GM19463 (cell line): Measurements from ENCODE around the gene KRTAP10-1.
"Not testable (repeated sequence)": the region's sequence is repeated elsewhere in the genome, so short reads cannot be mapped to it uniquely, and the experiment has no call there.

ENCODE experiments used
- ATAC-seq: cut with Tn5 transposase; IDR thresholded peaks from one replicate; pipeline ENCODE4 v1.9.1; 2021; ENCODE audit warnings: mild to moderate bottlenecking, moderate library complexity; ENCODE audit not compliant: unreplicated experiment

Gene KRTAP10-1

GRCh38 chr21:44571296-44571695 lies 31.3 kb upstream of the KRTAP10-1 start:
- no peak for ATAC-seq

- no peak for ATAC-seq
Measured at GRCh38 chr21:44569861-44570517, 30.0 kb upstream of the KRTAP10-1 start.

GRCh38 chr21:44568667-44569556 lies 28.9 kb upstream of the KRTAP10-1 start:
- no peak for ATAC-seq

- ATAC-seq, result no peak
Measured at GRCh38 chr21:44568261-44568660, 28.3 kb upstream of the KRTAP10-1 start.

GRCh38 chr21:44567481-44568171 lies 27.6 kb upstream of the KRTAP10-1 start:
- ATAC-seq, result no peak

GRCh38 chr21:44566403-44566802 lies 26.4 kb upstream of the KRTAP10-1 start:
- ATAC-seq, result no peak

GRCh38 chr21:44564886-44565598 lies 25.0 kb upstream of the KRTAP10-1 start:
- no peak for ATAC-seq

GRCh38 chr21:44564099-44564498 lies 24.1 kb upstream of the KRTAP10-1 start:
- no peak for ATAC-seq

GRCh38 chr21:44558695-44559094 lies 18.7 kb upstream of the KRTAP10-1 start, which contains the start of gene KRTAP10-3:
TSS of gene KRTAP10-3 (minus strand) at chr21:44558795. CDS start at chr21:44558715, 80 bp downstream.
- ATAC-seq, result no peak

- not testable (repeated sequence) for ATAC-seq
Measured at GRCh38 chr21:44558329-44558675, 18.3 kb upstream of the KRTAP10-1 start.

- ATAC-seq, result no peak
Measured at GRCh38 chr21:44557491-44558328, 17.7 kb upstream of the KRTAP10-1 start.

GRCh38 chr21:44556879-44557278 lies 16.9 kb upstream of the KRTAP10-1 start:
- ATAC-seq, result no peak

- no peak for ATAC-seq
Measured at GRCh38 chr21:44555200-44555875, 15.3 kb upstream of the KRTAP10-1 start.

- ATAC-seq, result no peak
Measured at GRCh38 chr21:44552681-44553080, 12.7 kb upstream of the KRTAP10-1 start.

- ATAC-seq, result no peak
Measured at GRCh38 chr21:44552136-44552535, 12.1 kb upstream of the KRTAP10-1 start.

GRCh38 chr21:44551340-44551961 lies 11.5 kb upstream of the KRTAP10-1 start, which contains the start of gene KRTAP10-2:
TSS of gene KRTAP10-2 (minus strand) at chr21:44551505. CDS start at chr21:44551458, 47 bp downstream.
- ATAC-seq, result no peak

- ATAC-seq, result no peak
Measured at GRCh38 chr21:44550807-44551206, 10.8 kb upstream of the KRTAP10-1 start.

GRCh38 chr21:44550285-44550684 lies 10.3 kb upstream of the KRTAP10-1 start:
- not testable (repeated sequence) for ATAC-seq
